ENCODE results near the gene SLC22A4. TPM values are rescaled to one million over a fixed set of nuclear protein-coding genes. Genes with fewer than 3 reads are reported as not detected.

Gene SLC22A4
- total RNA-seq, 1 donor: 7.3 TPM

DNA sequence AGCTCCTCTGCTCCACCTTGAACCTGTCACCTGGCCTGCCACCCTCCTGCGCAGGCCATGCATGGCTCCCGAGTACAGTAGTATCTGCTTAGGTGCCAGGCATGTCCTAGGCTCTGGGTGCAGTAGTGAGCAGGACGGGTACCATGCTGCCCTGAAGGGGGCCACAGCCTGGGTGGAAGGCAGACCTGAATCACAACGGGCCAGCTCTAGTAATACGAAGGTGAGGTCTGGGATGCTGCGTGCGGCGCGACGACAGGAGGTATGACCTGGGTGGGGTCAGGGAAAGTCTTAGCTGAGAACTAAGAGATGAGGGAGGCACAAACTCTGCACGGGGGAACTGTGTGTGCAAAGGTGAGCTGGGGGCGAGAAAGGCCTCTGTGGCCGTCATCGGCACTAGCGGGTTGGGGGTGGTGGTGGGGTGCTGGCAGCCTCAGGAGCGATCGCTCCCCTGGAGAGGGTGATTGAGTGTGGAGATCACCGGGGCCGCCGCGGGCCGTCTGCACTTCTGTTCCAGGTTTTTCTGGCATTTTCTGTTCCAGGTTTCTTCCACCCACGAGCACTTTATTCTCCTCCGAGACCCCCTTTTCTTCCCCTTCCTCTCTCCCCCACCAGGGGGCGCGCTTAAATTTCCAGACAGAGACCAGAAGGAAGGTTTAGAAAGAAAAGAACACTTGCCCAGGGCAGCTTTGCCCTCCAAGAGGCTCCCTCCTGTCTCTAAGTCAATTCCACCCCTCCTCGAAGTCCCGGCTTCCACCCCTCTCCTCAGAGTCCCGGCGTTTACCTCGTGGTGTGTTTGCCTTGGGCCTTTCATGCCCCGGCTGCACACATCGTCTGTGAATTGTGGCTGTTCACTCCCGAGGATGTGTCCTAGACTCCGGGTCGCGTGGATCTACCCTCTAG, 21.6 kb upstream of the SLC22A4 start:
- peak in 2 of 3 donors; percentile 69 to 88 for DNase-seq (ENCODE audit: low read depth in 2 of 3, low spot score in 2 of 3)

DNA sequence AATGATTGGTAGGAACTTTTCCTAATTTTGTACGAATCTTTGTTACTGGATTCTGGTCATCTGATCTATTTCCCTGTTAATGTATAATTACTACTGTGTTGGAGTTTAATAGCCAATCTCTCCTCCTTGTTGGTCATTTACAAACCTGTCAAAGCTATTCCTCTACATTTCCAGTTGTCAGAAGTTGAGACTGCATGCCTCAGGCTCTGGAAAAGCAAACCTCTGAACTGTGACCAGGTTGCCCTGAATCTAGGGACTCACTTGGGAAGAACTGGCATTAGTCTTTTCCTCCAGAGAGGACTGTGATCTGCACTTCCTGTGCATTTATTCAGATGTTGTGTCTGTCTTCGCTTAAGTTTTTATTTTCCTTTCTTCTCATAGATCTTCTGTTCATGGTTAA, 20.6 kb upstream of the SLC22A4 start:
- DNase-seq (ENCODE audit: low read depth in 2 of 3, low spot score in 2 of 3): no peak

- no peak for DNase-seq (ENCODE audit: low read depth in 2 of 3, low spot score in 2 of 3)
Observed at GRCh38 chr5:132274050-132274792, 20.0 kb upstream of the SLC22A4 start.

DNA sequence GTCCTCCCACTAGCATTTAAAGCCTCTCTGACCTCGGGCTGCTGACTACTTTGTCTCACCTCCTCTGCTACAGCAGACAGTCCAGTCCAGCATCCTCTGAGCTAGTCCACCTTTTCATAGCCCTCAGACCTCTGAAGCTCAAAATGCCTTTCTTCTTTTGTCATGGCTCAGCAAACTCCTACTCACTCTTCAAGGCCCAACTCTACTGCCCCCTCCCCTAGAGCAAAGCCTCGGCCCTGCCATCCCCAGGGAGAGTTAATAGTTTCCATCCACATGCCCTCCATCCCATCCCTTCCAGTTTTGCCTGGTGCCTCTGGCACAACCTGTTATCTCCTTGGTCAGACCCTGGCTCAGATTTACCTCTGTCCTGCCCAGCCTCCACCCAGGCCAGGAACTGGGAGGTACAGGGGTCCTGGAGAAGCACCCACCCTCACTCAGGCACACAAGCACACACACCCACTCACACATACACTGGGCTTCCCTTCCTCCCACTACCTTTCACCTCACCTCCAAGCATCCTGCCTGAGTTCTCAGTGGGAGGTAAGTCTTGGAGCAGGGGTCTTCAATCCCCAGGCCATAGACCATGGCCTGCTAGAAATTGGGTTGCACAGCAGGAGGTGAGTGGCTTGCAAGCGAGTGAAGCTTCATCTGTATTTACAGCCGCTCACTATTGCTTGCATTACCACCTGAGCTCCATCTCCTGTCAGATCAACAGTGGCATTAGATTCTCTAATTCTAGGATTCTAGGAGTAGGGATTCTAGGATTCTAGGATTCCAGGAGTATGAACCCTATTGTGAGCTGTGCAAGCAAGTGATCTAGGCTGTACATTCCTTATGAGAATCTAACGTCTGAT, 18.6 kb upstream of the SLC22A4 start:
- no peak for DNase-seq (ENCODE audit: low read depth in 2 of 3, low spot score in 2 of 3)

- no peak for DNase-seq (ENCODE audit: low read depth in 2 of 3, low spot score in 2 of 3)
Observed at GRCh38 chr5:132277256-132277655, 16.9 kb upstream of the SLC22A4 start.

- DNase-seq (ENCODE audit: low read depth in 2 of 3, low spot score in 2 of 3): no peak
Observed at GRCh38 chr5:132277971-132278853, 16.0 kb upstream of the SLC22A4 start.

GRCh38 chr5:132279801-132280200, 14.4 kb upstream of the SLC22A4 start:
- DNase-seq (ENCODE audit: low read depth in 2 of 3, low spot score in 2 of 3): no peak

DNA sequence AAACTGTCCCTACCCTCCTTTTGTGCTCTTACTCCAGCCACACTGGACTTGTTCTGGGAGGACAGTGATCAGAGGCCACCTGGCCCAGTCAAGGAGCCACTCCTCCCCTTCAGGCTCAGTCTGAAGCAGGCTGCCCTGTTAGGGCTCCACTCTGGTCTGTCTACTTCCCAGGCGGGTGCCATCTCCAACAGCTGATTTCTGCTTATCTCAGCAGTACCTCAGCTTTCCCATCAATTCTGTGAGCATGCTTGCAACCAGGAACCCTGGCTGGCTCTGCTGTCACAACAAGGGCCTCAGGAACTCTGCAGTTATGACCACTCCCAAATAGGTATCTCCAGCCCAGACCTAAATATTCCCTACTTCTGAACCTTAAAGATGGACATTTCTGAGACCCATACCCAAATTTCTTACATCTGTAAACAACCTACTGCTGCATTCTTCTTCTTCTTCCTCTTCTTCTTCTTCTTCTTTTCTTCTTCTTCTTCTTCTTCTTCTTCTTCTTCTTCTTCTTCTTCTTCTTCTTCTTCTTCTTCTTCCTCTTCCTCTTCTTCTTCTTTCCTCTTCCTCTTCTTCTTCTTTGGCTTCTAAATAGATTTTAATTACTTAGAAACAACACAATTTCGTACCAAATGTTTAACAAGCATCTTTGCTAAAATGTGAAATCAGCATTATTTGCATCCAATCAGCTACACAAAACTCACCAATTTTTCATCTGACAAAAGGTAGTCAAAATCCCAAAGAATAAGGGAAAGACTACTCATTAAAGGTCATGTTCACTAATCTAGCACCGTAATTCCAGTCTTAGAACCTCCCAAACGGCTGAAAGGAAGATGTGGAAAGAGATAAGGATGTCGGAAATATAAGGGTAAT, 13.6 kb upstream of the SLC22A4 start:
- DNase-seq (ENCODE audit: low read depth in 2 of 3, low spot score in 2 of 3): no peak

DNA sequence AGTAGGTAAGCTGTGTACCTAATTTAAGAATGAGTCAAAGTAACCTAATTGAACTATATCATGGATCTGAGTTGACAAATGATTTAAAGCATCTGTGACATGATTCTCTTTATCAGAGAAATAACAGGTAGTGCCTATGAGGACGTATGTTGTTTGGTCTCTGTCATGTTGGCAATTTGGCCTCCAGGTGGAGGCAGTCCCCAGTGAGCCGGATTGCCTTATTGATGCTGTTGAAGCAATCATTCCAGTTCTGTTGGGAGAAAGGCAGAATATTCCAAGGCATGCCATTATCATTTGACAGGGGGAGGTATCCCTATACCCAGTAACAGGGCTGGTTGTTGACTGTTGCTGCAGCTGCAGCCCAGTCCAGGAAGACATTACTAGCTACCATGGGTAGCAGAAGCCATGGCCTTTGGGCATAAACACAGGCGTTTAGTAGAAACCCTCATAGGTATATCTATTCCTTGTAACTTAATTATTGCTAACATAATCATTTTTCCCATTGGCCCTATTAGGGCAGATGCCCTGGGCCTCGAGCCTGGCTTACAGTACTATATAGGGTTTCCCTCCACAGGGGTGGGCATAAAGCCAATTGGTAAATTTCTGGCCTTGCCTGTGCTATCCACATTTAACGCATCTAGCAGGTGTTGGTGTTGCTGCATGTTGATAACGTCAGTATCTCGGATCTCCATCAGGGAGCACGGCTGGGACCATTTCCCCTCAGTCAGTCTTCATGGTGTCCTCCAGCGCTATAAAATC, 12.2 kb upstream of the SLC22A4 start:
- DNase-seq (ENCODE audit: low read depth in 2 of 3, low spot score in 2 of 3): no peak

DNA sequence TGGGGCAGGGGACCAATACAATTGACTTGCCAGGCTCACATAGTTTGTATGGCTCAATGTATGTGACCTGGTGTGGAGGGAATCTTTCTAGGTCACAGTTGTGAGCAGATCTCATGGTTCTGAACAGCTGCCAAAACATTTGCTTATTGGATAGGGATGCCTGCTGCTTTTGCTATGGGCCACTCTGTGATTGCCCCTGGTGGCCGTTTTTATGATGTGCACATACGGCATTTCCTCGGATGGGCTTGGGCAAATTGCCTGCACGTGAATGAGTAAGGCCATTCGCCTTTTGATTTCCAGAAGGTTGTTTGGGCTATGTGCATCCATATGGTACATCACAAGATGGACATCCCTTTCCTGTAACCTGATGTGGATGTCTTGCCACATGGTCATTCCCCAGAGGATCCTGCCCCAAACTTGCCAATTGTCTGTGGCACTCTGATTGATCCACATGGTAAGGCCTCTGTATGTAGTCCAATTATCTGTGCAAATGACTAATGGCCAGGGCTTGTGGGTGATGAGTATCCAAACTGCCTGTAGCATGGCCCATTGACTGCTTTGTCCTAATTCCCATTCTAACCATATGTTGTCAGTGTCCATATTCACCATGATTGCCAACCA, 10.7 kb upstream of the SLC22A4 start:
- DNase-seq (ENCODE audit: low read depth in 2 of 3, low spot score in 2 of 3): peak in 1 of 3 donors; percentile 33

GRCh38 chr5:132289097-132289496, 5.1 kb upstream of the SLC22A4 start:
- DNase-seq (ENCODE audit: low read depth in 2 of 3, low spot score in 2 of 3): no peak

DNA sequence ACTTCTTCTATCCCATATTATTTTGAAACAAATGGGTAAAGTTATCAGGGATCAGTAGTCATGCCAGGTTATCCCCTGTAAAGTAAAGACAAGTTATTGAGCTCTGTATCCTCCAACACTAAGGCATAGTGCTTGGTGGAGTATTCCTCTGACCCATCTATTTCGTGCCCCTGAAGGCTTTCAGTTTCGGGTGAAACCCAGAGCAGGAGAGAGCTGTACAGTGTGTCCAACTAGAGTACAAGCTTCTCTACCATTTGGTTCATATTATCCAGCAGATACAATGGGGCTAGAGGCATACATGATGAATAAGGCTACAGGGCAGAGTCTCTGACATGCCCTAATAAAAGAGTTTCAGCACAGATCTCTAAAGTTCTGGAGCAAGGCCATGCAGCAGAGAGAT, 3.2 kb upstream of the SLC22A4 start:
- no peak for DNase-seq (ENCODE audit: low read depth in 2 of 3, low spot score in 2 of 3)

DNA sequence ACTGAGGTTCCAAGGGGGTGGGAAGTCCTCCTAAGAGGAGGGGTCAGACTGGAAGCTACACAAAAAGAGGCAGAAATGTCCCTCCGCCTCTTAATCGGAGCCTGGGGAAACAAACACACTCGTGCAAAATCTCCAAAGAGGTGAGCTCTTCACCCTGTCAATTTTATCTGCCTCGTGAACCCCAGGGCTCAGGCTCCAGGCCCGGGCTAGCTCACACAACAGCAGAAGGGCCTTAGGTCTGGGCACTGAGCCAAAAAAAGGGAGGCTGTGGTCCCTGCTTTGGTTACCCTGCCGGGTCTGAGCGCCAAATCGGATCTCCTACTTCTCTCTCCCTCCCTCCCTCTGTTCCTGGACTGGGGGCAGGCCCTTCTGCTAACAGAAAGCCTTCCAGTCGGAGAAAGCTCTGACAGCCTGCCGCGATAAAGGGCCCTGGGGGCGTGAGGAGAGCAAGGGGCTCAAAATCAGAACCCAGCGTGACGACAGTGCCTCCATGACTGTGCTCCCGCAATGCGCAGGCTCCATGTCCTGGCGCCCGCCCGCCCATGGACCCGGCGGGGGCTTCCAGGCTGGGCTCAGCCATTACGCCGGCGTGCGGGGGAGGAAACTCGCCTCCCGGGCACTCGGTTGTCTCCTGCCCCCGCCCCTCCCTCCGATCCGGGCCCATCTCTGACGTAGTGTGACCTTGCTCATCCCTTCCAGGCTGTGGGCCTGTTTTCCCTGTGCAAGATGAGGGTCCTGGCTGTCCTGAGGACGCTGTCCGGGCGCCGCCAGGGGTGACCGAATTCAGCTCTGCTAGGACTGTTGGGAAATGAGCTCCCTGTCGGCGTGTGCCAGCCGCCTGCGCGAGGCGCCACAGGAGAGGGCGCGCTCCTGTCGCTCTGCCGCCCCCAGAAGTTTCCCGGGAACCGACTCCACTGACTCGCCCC, 865 bp upstream of the SLC22A4 start:
- peak in 2 of 3 donors; percentile 83 to 92 for DNase-seq (ENCODE audit: low read depth in 2 of 3, low spot score in 2 of 3)

DNA sequence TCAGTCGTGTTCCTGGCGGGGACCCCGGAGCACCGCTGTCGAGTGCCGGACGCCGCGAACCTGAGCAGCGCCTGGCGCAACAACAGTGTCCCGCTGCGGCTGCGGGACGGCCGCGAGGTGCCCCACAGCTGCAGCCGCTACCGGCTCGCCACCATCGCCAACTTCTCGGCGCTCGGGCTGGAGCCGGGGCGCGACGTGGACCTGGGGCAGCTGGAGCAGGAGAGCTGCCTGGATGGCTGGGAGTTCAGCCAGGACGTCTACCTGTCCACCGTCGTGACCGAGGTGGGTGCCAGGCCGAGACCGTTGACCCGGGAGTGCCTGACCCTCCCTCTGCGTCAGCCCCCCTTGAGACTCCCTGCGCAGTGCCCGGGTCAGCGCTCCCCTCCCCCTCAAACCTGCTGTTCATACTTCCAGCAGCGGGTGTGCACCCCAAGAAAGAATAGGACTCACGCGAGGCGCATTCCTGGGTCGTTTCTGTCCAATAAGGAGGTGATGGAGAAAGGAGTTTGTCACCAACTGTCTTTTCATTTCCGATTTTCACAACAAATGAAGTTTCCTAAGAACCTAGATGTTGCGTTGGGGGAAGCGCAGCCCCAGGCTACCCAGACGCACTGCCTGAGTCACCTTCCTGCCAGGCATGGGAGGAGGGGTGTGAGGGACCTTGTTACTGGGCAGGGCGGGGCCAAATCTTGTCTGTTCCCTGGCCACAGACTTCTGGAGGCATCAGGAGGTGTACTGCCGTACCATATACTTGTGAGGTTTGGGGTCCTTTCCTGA, 722 bp downstream of the SLC22A4 start:
- peak in 2 of 3 donors; percentile 91 for DNase-seq (ENCODE audit: low read depth in 2 of 3, low spot score in 2 of 3)

DNA sequence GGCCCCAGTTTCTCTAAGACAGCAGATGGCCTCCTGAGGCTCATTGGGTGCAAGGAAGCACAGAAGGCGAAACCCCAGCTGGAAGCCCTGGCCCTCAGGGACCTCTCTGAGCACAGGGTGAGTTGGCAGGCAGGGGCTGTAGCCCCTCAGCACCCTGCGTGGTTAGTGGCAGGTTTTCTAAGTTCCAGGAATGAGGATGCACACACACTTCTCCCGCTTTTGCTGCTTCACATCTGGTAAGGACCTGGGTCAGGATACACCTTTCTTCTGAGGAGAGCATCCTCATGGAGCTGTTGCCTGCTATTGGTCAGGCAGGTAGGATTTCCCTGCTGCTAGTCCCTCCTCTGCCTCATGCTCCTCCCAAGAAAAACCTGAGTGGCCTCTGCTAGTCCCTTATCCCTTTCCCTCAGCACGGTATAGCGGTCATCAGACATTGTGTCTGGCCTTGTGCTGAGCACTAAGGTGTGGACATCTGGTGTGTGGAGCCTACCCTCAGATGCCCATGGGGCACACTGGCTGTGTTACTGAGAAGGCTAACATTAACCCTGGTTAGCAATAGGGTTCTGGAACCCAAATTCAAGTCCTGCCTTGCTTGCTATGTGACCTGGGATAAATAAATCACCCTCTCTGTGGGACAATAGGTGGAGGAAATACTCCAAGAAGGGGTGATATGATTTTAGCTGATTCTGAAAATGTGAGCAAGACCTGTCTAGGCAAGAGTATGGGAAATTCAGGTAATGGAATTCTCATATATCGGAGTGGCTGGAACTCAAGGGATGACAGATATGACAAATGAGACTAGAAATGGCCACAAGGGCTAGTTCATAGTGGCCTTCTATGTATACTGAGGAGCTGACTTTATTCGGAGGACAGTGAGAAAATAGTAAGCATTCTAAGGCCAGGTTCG, 1.6 kb downstream of the SLC22A4 start:
- no peak for DNase-seq (ENCODE audit: low read depth in 2 of 3, low spot score in 2 of 3)
